IPS-18a (cell line): ENCODE data around the gene SNX7.

ENCODE experiments used
- H3K27ac ChIP-seq: one replicate; pipeline ENCODE4 v1.5.1; 2013; ENCODE audit warnings: low read length
- H3K27me3 ChIP-seq: one replicate; pipeline ENCODE4 v1.6.1; 2013; ENCODE audit warnings: mild to moderate bottlenecking, low read length; ENCODE audit not compliant: control insufficient read depth, insufficient read depth
- H3K36me3 ChIP-seq: one replicate; pipeline ENCODE4 v1.6.1; 2013; ENCODE audit warnings: low read depth, low read length; ENCODE audit not compliant: control insufficient read depth
- H3K4me1 ChIP-seq: one replicate; pipeline ENCODE4 v1.6.1; 2013; ENCODE audit warnings: low read depth, low read length; ENCODE audit not compliant: control insufficient read depth
- H3K4me3 ChIP-seq: one replicate; pipeline ENCODE4 v1.5.1; 2013; ENCODE audit warnings: low read length
- H3K9ac ChIP-seq: one replicate; pipeline ENCODE4 v1.6.1; 2013; ENCODE audit warnings: mild to moderate bottlenecking, low read length, moderate library complexity
- H3K9me3 ChIP-seq: one replicate; pipeline ENCODE4 v1.6.1; 2013; ENCODE audit warnings: low read depth, low read length; ENCODE audit not compliant: control insufficient read depth

SNX7 gene

DNA sequence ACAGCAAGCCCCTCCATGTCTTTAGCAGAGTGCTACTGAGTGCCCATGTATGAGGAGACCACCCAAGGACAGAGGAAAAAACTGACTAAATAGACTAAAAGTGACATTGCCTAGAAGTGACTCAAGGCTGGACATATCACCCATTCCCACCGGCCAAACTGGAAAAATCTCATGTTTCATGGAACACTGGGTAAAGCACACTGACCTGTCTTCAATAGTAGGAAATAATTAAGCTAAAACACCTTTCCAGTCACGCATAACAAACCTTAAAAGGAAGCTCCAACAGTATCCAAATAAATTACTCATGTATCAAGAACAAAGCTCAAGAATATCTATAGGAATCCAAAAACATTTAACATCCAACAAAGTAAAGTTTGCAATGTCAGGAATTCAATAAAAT is 120.4 kb downstream of the SNX7 start:
- no peaks in the 10 kb centered on the region for H3K9me3 ChIP-seq
- no peak overlapping the region for H3K27ac ChIP-seq
- H3K4me1 ChIP-seq, result no peaks in the 10 kb centered on the region
- H3K9ac ChIP-seq, result no peak overlapping the region
- H3K36me3 ChIP-seq, result no peaks in the 10 kb centered on the region
- H3K4me3 ChIP-seq, result no peak overlapping the region
- H3K27me3 ChIP-seq, result no peaks in the 10 kb centered on the region

DNA sequence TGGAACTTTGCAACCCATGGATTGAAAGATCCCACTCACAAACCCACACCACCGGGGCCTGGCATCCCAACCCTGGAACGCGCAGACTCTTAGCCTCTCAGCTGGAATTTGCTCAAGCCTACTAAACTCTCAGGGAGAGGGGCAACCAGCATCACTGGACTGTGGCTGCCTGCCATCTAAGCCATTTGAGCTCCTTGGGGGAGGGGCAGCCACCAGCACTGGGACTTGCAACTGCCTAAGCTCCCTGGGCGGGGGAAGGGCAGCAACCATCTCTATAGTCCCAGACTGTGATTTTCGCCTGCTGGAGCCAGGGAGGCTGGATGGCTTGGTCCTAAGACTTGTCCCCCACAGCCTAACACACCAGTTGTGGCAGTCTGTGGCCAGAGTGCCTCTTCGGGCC is 122.3 kb downstream of the SNX7 start:
- H3K27ac ChIP-seq, result no peak overlapping the region
- H3K4me1 ChIP-seq, result no peaks in the 10 kb centered on the region
- no peaks in the 10 kb centered on the region for H3K9me3 ChIP-seq
- no peak overlapping the region for H3K9ac ChIP-seq
- no peaks in the 10 kb centered on the region for H3K36me3 ChIP-seq
- H3K27me3 ChIP-seq, result no peaks in the 10 kb centered on the region
- no peak overlapping the region for H3K4me3 ChIP-seq

DNA sequence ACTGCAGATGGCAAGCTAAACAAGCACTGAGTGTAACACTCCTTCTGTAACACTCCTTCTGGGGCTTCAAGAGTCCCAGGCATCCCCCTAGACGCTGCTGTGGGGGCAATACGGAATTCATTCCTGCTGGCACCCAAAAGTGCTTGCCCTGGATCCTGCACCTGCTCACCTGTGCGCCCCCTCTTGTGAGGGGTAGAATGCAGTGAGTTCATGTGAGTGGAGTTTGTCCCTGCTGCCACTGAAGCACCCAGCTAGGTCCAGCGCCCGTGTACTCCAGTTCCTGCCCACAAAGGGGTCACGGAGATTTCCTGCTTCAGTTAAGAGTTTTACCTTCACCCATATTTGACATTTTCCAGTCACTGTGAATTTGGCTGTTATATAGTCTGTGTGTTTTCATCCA is 130.0 kb downstream of the SNX7 start:
- no peaks in the 10 kb centered on the region for H3K36me3 ChIP-seq
- H3K4me1 ChIP-seq, result no peaks in the 10 kb centered on the region
- H3K4me3 ChIP-seq, result no peak overlapping the region
- no peaks in the 10 kb centered on the region for H3K27me3 ChIP-seq
- no peak overlapping the region for H3K9ac ChIP-seq
- H3K9me3 ChIP-seq, result no peaks in the 10 kb centered on the region
- no peak overlapping the region for H3K27ac ChIP-seq

DNA sequence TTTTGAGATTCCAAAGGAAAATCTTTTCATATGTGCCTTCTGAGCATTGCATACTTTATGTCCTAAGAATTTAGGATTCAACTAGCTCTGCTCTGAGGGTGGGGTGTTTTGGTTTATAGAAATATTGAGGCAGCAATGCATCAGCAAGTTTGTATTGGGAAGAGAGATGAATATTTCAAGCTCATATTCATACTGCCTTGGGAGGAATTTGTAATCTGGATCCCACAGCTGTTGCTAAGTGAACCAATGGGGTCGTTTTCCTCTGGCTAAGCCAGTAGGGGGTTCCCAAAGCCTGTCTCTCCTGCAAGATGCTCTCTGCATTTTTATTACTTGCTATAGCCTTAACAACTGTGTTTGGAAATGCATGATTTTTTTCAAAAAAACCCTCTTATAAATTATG is 130.6 kb downstream of the SNX7 start:
- Histone ChIP-seq H3K9ac (no peak overlapping the region), H3K9me3 (no peaks in the 10 kb centered on the region), H3K4me1 (no peaks in the 10 kb centered on the region), H3K27ac (no peak overlapping the region), H3K36me3 (no peaks in the 10 kb centered on the region), H3K27me3 (no peaks in the 10 kb centered on the region), H3K4me3 (no peak overlapping the region)

DNA sequence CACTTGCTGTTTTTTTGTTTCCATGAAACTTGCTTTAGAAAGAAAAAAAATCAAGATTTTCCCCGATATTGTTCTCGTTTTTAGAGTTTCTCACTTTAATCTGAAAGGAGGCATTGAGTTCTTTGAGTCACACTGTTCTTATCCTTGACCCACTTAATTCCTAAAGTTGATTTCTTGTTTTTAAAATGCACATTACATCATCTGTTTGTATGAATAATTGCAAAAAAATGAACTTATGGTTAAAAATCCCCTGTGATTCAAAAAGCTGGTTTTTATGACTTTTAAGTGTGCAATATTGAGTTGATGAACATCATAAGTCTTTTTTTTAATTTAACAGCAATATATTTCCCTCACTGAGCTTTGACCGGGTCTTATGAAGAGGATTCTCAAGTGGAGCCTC is 131.6 kb downstream of the SNX7 start:
- H3K36me3 ChIP-seq, result no peaks in the 10 kb centered on the region
- no peak overlapping the region for H3K9ac ChIP-seq
- H3K9me3 ChIP-seq, result no peaks in the 10 kb centered on the region
- H3K4me3 ChIP-seq, result no peak overlapping the region
- no peaks in the 10 kb centered on the region for H3K27me3 ChIP-seq
- H3K27ac ChIP-seq, result no peak overlapping the region
- no peaks in the 10 kb centered on the region for H3K4me1 ChIP-seq

DNA sequence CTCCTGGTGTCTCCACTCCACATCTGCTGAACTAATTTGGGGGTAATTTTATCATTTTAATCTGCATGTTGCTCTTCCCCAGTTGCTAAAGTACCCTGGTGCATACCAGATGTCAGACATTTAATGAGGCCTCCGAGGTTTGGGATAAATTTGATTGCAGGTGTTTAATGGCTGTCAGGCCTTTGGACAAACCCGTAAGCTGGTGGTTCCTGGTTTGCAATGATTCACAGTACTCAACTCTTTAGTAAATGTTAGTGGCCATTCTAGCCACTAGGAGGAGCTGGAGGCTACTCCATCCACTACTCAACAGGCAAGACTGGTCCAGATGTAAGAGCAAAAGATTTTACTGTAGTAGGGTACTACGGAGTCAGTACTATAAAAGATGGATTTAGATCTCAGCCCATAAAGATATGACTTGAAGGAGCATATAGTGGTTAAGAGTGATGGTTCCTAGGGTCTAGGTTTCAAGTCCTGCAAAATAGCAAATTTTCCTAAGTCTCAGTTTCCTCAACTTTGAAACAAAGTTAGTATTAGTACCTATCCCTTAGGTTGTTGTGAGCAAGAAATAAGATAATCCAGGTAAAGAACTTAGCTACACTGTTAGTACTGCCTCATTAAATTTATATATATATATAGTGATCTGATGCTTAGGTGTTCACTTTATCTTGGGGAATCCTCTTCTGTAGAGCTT is 132.8 kb downstream of the SNX7 start:
- Histone ChIP-seq H3K9me3 (no peaks in the 10 kb centered on the region), H3K4me1 (no peaks in the 10 kb centered on the region), H3K9ac (no peak overlapping the region), H3K27me3 (no peaks in the 10 kb centered on the region), H3K36me3 (no peaks in the 10 kb centered on the region), H3K4me3 (no peak overlapping the region), H3K27ac (no peak overlapping the region)

DNA sequence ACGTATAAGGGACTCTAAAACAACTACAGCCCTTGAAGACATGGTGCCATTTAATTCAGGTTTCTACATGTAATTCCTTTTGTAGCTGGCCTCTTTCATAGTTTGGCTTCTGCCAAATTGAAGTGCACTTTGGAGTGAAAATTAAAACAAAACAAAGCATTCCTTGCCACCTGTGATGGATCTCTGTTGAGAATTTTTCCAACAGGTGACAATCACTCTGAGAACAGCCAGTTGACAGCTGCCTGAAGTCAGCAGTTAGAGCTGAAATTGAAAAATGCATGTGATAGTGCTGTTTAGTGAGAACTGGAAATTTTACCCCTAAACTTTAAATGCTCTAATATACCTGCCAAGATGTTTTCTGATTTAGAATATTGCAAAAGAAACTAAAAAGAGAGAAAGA is 134.5 kb downstream of the SNX7 start:
- Histone ChIP-seq H3K4me3 (no peak overlapping the region), H3K9me3 (no peaks in the 10 kb centered on the region), H3K27ac (no peak overlapping the region), H3K4me1 (no peaks in the 10 kb centered on the region), H3K27me3 (no peaks in the 10 kb centered on the region), H3K36me3 (no peaks in the 10 kb centered on the region), H3K9ac (no peak overlapping the region)

DNA sequence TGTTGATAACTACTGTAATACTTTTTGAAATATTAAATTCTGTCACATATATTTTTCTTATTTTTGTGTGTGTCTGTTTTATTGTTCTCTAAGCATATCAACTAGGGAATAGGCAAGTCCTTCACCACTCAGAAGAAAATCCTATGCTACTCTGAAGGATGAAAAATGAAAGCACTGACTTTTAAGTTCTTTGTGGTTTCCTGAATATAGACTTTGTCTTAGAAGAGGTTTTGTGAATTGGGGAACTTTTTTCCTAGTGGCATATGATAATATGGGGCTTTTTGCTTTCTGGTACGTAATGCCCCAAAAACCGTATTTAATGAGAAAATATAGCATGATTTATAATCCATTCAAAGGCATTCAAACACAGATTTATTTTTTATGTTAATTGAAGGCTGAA is 136.0 kb downstream of the SNX7 start:
- Histone ChIP-seq H3K27ac (no peak overlapping the region), H3K36me3 (no peaks in the 10 kb centered on the region), H3K27me3 (no peaks in the 10 kb centered on the region), H3K4me1 (no peaks in the 10 kb centered on the region), H3K9ac (no peak overlapping the region), H3K4me3 (no peak overlapping the region), H3K9me3 (no peaks in the 10 kb centered on the region)
